Activated CD4-positive, alpha-beta memory T cell treated with anti-CD3 and anti-CD28 coated beads, Interleukin-2, amount 10 ng/mL, durations not matched to agents 7 days and 5 days (primary cell): ENCODE results near the gene HDAC6. TPM values are rescaled to one million over a fixed set of nuclear protein-coding genes. Genes with fewer than 3 reads are reported as not detected.

Experiments
- CTCF ChIA-PET: fragments of 350-600 bp; sonication (Branson Sonifier 250); formaldehyde crosslinking; loops from one replicate; lab custom pipeline; 2021; ENCODE audit warnings: antibody characterized with exemption, inconsistent platforms; lab: Charles Lee
- POLR2A ChIA-PET: fragments of 350-600 bp; sonication (Branson Sonifier 250); formaldehyde crosslinking; loops from one replicate; lab custom pipeline; 2021; ENCODE audit warnings: antibody characterized with exemption; lab: Charles Lee
- DNase-seq: peaks from one replicate; pipeline ENCODE4 v3.0.0-alpha.2; 2020
- H3K27ac Mint-ChIP-seq: one replicate; pipeline ENCODE4 v1.8.0; 2021; ENCODE audit warnings: mild to moderate bottlenecking, mixed read lengths
- H3K27me3 Mint-ChIP-seq: one replicate; pipeline ENCODE4 v1.8.0; 2021; ENCODE audit warnings: mixed read lengths
- H3K36me3 Mint-ChIP-seq: one replicate; pipeline ENCODE4 v1.8.0; 2021; ENCODE audit warnings: low read depth, mixed read lengths
- H3K4me1 Mint-ChIP-seq: one replicate; pipeline ENCODE4 v1.8.0; 2021; ENCODE audit warnings: mixed read lengths
- H3K4me3 Mint-ChIP-seq: one replicate; pipeline ENCODE4 v1.8.0; 2021; ENCODE audit warnings: mild to moderate bottlenecking, mixed read lengths
- H3K9me3 Mint-ChIP-seq: one replicate; pipeline ENCODE4 v1.8.0; 2021; ENCODE audit warnings: mixed read lengths
- total RNA-seq, 2 experiments: library from RNA; stranded (reverse); gene quantifications; one replicate each; pipeline ENCODE4 v1.2.3, GENCODE V29; 2021

HDAC6 gene
- total RNA-seq, 2 experiments from 2014 or later: 89.0 to 90.3 TPM

GRCh38 chrX:48793935-48794334 lies 7.9 kb upstream of the HDAC6 start:
- no peaks in the 10 kb centered on the region for H3K36me3 Mint-ChIP-seq
- no peaks in the 10 kb centered on the region for H3K9me3 Mint-ChIP-seq
- H3K4me3 Mint-ChIP-seq: no peak overlapping the region
- no peaks in the 10 kb centered on the region for H3K27me3 Mint-ChIP-seq
- ChIA-PET CTCF (no interaction called here), POLR2A (no interaction called here)
- DNase-seq: no peak
- peaks cover 11% of the 10 kb centered on the region for H3K4me1 Mint-ChIP-seq
- H3K27ac Mint-ChIP-seq: no peak overlapping the region

GRCh38 chrX:48794340-48794910 lies 7.4 kb upstream of the HDAC6 start:
- DNase-seq: no peak
- Mint-ChIP-seq H3K4me1 (peaks cover 8% of the 10 kb centered on the region), H3K27ac (no peak overlapping the region), H3K36me3 (no peaks in the 10 kb centered on the region), H3K4me3 (no peak overlapping the region), H3K9me3 (no peaks in the 10 kb centered on the region), H3K27me3 (no peaks in the 10 kb centered on the region)
- ChIA-PET POLR2A (no interaction called here), CTCF (no interaction called here)

GRCh38 chrX:48794911-48795515 lies 6.9 kb upstream of the HDAC6 start:
- H3K27ac Mint-ChIP-seq: no peak overlapping the region
- H3K36me3 Mint-ChIP-seq: no peaks in the 10 kb centered on the region
- no peak for DNase-seq
- no peak overlapping the region for H3K4me3 Mint-ChIP-seq
- H3K4me1 Mint-ChIP-seq: peaks cover 2% of the 10 kb centered on the region
- POLR2A ChIA-PET: no interaction called here
- H3K27me3 Mint-ChIP-seq: no peaks in the 10 kb centered on the region
- CTCF ChIA-PET: no interaction called here
- no peaks in the 10 kb centered on the region for H3K9me3 Mint-ChIP-seq

- Mint-ChIP-seq H3K27ac (no peak overlapping the region), H3K4me3 (no peak overlapping the region), H3K4me1 (peaks cover 21% of the 10 kb centered on the region), H3K27me3 (no peaks in the 10 kb centered on the region), H3K9me3 (no peaks in the 10 kb centered on the region), H3K36me3 (peaks cover 3% of the 10 kb centered on the region)
- ChIA-PET POLR2A (interaction anchor here (1.2 to 4.1 kb wide), 2 partner anchors 101 to 115 kb away, joined by 3 to 23 read pairs; partner anchors contain the start of gene WAS), CTCF (no interaction called here)
- DNase-seq: no peak
Measured at GRCh38 chrX:48798318-48798717, 3.5 kb upstream of the HDAC6 start.

- peaks cover 14% of the 10 kb centered on the region for H3K36me3 Mint-ChIP-seq
- H3K27me3 Mint-ChIP-seq: no peaks in the 10 kb centered on the region
- H3K27ac Mint-ChIP-seq: peak overlapping the region; percentile 99
- peaks cover 29% of the 10 kb centered on the region for H3K4me1 Mint-ChIP-seq
- ChIA-PET CTCF (interaction anchor here (0.8 to 1.7 kb wide), 4 partner anchors 97 to 327 kb away, joined by 3 to 10 read pairs (median 3); partner anchors contain the start of genes GRIPAP1, PQBP1 and TIMM17B), POLR2A (interaction anchor here (0.6 to 4.1 kb wide), 18 partner anchors 16 to 475 kb away, joined by 3 to 34 read pairs (median 5); partner anchors contain the start of genes PLP2, PQBP1, RBM3 and SUV39H1)
- H3K4me3 Mint-ChIP-seq: peak overlapping the region; percentile 97
- peak; percentile 16 for DNase-seq
- no peaks in the 10 kb centered on the region for H3K9me3 Mint-ChIP-seq
Measured at GRCh38 chrX:48800574-48801279, 1.1 kb upstream of the HDAC6 start.

- Mint-ChIP-seq H3K4me3 (peak overlapping the region; percentile 97), H3K36me3 (peaks cover 19% of the 10 kb centered on the region), H3K4me1 (peaks cover 29% of the 10 kb centered on the region), H3K9me3 (no peaks in the 10 kb centered on the region), H3K27me3 (no peaks in the 10 kb centered on the region), H3K27ac (peak overlapping the region; percentile 99)
- POLR2A ChIA-PET: interaction anchor here (0.7 to 4.1 kb wide), 18 partner anchors 10 to 370 kb away, joined by 3 to 34 read pairs (median 5); partner anchors contain the start of genes GRIPAP1, OTUD5, PLP2 and PQBP1
- CTCF ChIA-PET: interaction anchor here (0.6 to 1.7 kb wide), 6 partner anchors 34 to 328 kb away, joined by 3 to 10 read pairs (median 3); no protein-coding TSS in a partner anchor
- DNase-seq: peak; percentile 80
Measured at GRCh38 chrX:48802089-48802904, 430 bp downstream of the HDAC6 start.

- peaks cover 29% of the 10 kb centered on the region for H3K4me1 Mint-ChIP-seq
- ChIA-PET CTCF (no interaction called here), POLR2A (interaction anchor here (1.0 kb wide), 1 partner anchor 200 kb away, joined by 4 read pairs; the partner anchor contains the start of gene GRIPAP1)
- peaks cover 19% of the 10 kb centered on the region for H3K36me3 Mint-ChIP-seq
- H3K9me3 Mint-ChIP-seq: no peaks in the 10 kb centered on the region
- peak overlapping the region; percentile 97 for H3K4me3 Mint-ChIP-seq
- DNase-seq: no peak
- H3K27ac Mint-ChIP-seq: peak overlapping the region; percentile 99
- no peaks in the 10 kb centered on the region for H3K27me3 Mint-ChIP-seq
Measured at GRCh38 chrX:48802905-48803200, 986 bp downstream of the HDAC6 start.

GRCh38 chrX:48806081-48806480 lies 4.2 kb downstream of the HDAC6 start:
- Mint-ChIP-seq H3K9me3 (no peaks in the 10 kb centered on the region), H3K4me3 (no peak overlapping the region), H3K4me1 (peaks cover 22% of the 10 kb centered on the region), H3K27me3 (no peaks in the 10 kb centered on the region), H3K36me3 (peaks cover 16% of the 10 kb centered on the region), H3K27ac (no peak overlapping the region)
- POLR2A ChIA-PET: no interaction called here
- DNase-seq: no peak
- CTCF ChIA-PET: no interaction called here

- Mint-ChIP-seq H3K4me3 (no peak overlapping the region), H3K27me3 (no peaks in the 10 kb centered on the region), H3K9me3 (no peaks in the 10 kb centered on the region), H3K4me1 (no peaks in the 10 kb centered on the region), H3K27ac (no peak overlapping the region), H3K36me3 (peaks cover 6% of the 10 kb centered on the region)
- DNase-seq: no peak
- ChIA-PET POLR2A (no interaction called here), CTCF (no interaction called here)
Measured at GRCh38 chrX:48813644-48814043, 11.8 kb downstream of the HDAC6 start.

- POLR2A ChIA-PET: no interaction called here
- no peak overlapping the region for H3K27ac Mint-ChIP-seq
- H3K4me3 Mint-ChIP-seq: no peak overlapping the region
- CTCF ChIA-PET: no interaction called here
- H3K27me3 Mint-ChIP-seq: no peaks in the 10 kb centered on the region
- no peaks in the 10 kb centered on the region for H3K9me3 Mint-ChIP-seq
- DNase-seq: no peak
- peaks cover 6% of the 10 kb centered on the region for H3K36me3 Mint-ChIP-seq
- H3K4me1 Mint-ChIP-seq: no peaks in the 10 kb centered on the region
Measured at GRCh38 chrX:48814722-48815121, 12.9 kb downstream of the HDAC6 start.

- no peaks in the 10 kb centered on the region for H3K9me3 Mint-ChIP-seq
- H3K27me3 Mint-ChIP-seq: no peaks in the 10 kb centered on the region
- POLR2A ChIA-PET: no interaction called here
Measured at GRCh38 chrX:48815266-48815665, 13.4 kb downstream of the HDAC6 start.

GRCh38 chrX:48816014-48816810 lies 14.3 kb downstream of the HDAC6 start:
- POLR2A ChIA-PET: no interaction called here
- no peaks in the 10 kb centered on the region for H3K9me3 Mint-ChIP-seq
- no peaks in the 10 kb centered on the region for H3K27me3 Mint-ChIP-seq
- CTCF ChIA-PET: no interaction called here
- peaks cover 11% of the 10 kb centered on the region for H3K36me3 Mint-ChIP-seq
- H3K27ac Mint-ChIP-seq: no peak overlapping the region
- no peak for DNase-seq
- H3K4me1 Mint-ChIP-seq: no peaks in the 10 kb centered on the region
- H3K4me3 Mint-ChIP-seq: no peak overlapping the region

More at GRCh38 chrX:48815266-48815665, 13.4 kb downstream of the HDAC6 start:
- H3K27ac Mint-ChIP-seq: no peak overlapping the region
- H3K36me3 Mint-ChIP-seq: peaks cover 11% of the 10 kb centered on the region
- no peak for DNase-seq
- CTCF ChIA-PET: no interaction called here
- H3K4me1 Mint-ChIP-seq: no peaks in the 10 kb centered on the region
- no peak overlapping the region for H3K4me3 Mint-ChIP-seq
